ENCODE measurements around the gene ARSB. TPM values are rescaled to one million over a fixed set of nuclear protein-coding genes. Genes with fewer than 3 reads are reported as not detected.

ARSB gene
- total and polyA plus RNA-seq, 9 of the 15 experiments (the other 6 are each of a cell fraction or from before 2014, with no cell fraction given): 0.52 to 4.6 (median 2.4) TPM

- no peak for TF ChIP-seq RNF219 (CRISPR knock-in tag; IDR thresholded peaks at IDR 0.05)
- TF ChIP-seq NR4A1 (CRISPR knock-in tag; IDR thresholded peaks at IDR 0.05): no peak
- no peak for TF ChIP-seq NR4A1 (tag; IDR thresholded peaks at IDR 0.05)
- TF ChIP-seq UBTF (IDR thresholded peaks at IDR 0.05; ENCODE audit: borderline replicate concordance in 1 of 2, low read depth in 2 of 2, low read length in 2 of 2): peak in 1 of 2 experiments; percentile 95; a peak in 2 of 4 replicates
- no peak for TF ChIP-seq ZNF609 (CRISPR knock-in tag; IDR thresholded peaks at IDR 0.05; ENCODE audit: borderline replicate concordance)
- no peak for TF ChIP-seq MBD2 (IDR thresholded peaks at IDR 0.05; ENCODE audit: borderline replicate concordance, low read depth)
- no peak for TF ChIP-seq JUND (IDR thresholded peaks at IDR 0.05; ENCODE audit: borderline replicate concordance, low read depth, low read length)
- TF ChIP-seq JUND (tag; IDR thresholded peaks at IDR 0.05; ENCODE audit: borderline replicate concordance, low read depth, low read length): no peak
- no peak for TF ChIP-seq NFXL1 (CRISPR knock-in tag; IDR thresholded peaks at IDR 0.05)
- TF ChIP-seq GTF2F1 (IDR thresholded peaks at IDR 0.05; ENCODE audit: low read depth, low read length): no peak
- TF ChIP-seq ZNF232 (CRISPR knock-in tag; IDR thresholded peaks at IDR 0.05): no peak
- TF ChIP-seq HIVEP1 (CRISPR knock-in tag; IDR thresholded peaks at IDR 0.05): no peak
- peak; percentile 19 to 27; a peak in 1 of 4 replicates for TF ChIP-seq SIN3A (IDR thresholded peaks at IDR 0.05; ENCODE audit: borderline replicate concordance in 2 of 2, control insufficient read depth in 1 of 2, low read depth in 2 of 2, low read length in 2 of 2)
- no peak for TF ChIP-seq ETV1 (tag; conservative IDR thresholded peaks at IDR 0.05; ENCODE audit: low read depth)
- TF ChIP-seq ZNF584 (CRISPR knock-in tag; IDR thresholded peaks at IDR 0.05; ENCODE audit: low read depth): no peak
- TF ChIP-seq MIER1 (IDR thresholded peaks at IDR 0.05; ENCODE audit: low read depth): no peak
- TF ChIP-seq FOXA3 (CRISPR knock-in tag; conservative IDR thresholded peaks at IDR 0.05 in 1 of 2, IDR thresholded peaks at IDR 0.05 in 1 of 2): no peak
- TF ChIP-seq ZNF41 (CRISPR knock-in tag; conservative IDR thresholded peaks at IDR 0.05): no peak
- no peak for TF ChIP-seq HDAC8 (tag; IDR thresholded peaks at IDR 0.05)
Measured at GRCh38 chr5:78985116-78985724, at the start of gene ARSB (continued).

Measured in K562 (cell line).